Measurements from ENCODE around the gene ANKMY1.
A peak's percentile ranks its signal among the peaks of the same experiment; 100 is the strongest.

The ANKMY1 gene

GRCh38 chr2:240469740-240470139 lies 88.0 kb downstream of the ANKMY1 start:
- no peak for TF ChIP-seq CTCF (IDR thresholded peaks at IDR 0.05; ENCODE audit: insufficient read depth, missing control alignments)
- no peak for DNase-seq (ENCODE audit: insufficient read length, low spot score)
- FAIRE-seq: no peak

GRCh38 chr2:240469239-240469636 lies 88.5 kb downstream of the ANKMY1 start:
- TF ChIP-seq CTCF (IDR thresholded peaks at IDR 0.05; ENCODE audit: insufficient read depth, missing control alignments): no peak
- DNase-seq (ENCODE audit: insufficient read length, low spot score): no peak
- no peak for FAIRE-seq

- DNase-seq (ENCODE audit: insufficient read length, low spot score): no peak
- TF ChIP-seq CTCF (IDR thresholded peaks at IDR 0.05; ENCODE audit: insufficient read depth, missing control alignments): no peak
- no peak for FAIRE-seq
These were observed 89.2 kb downstream of the ANKMY1 start for GRCh38 chr2:240468303-240469238.

GRCh38 chr2:240467659-240468302 lies 90.0 kb downstream of the ANKMY1 start:
- no peak for TF ChIP-seq CTCF (IDR thresholded peaks at IDR 0.05; ENCODE audit: insufficient read depth, missing control alignments)
- no peak for DNase-seq (ENCODE audit: insufficient read length, low spot score)
- FAIRE-seq: no peak

GRCh38 chr2:240467149-240467642 lies 90.6 kb downstream of the ANKMY1 start:
- no peak for TF ChIP-seq CTCF (IDR thresholded peaks at IDR 0.05; ENCODE audit: insufficient read depth, missing control alignments)
- FAIRE-seq (no peak), DNase-seq (ENCODE audit: insufficient read length, low spot score) (no peak)

GRCh38 chr2:240466579-240467148 lies 91.1 kb downstream of the ANKMY1 start:
- DNase-seq (ENCODE audit: insufficient read length, low spot score): peak; percentile 8
- FAIRE-seq: no peak
- no peak for TF ChIP-seq CTCF (IDR thresholded peaks at IDR 0.05; ENCODE audit: insufficient read depth, missing control alignments)

All from D721Med (cell line).